ENCODE data around the gene ELOVL3. TPM values are rescaled to one million over a fixed set of nuclear protein-coding genes. Genes with fewer than 3 reads are reported as not detected.

The ELOVL3 gene
- total and polyA plus RNA-seq, 2 of the 13 experiments (the other 11 are each of a cell fraction or from before 2014, with no cell fraction given) = 0.58 to 0.69 TPM

DNA sequence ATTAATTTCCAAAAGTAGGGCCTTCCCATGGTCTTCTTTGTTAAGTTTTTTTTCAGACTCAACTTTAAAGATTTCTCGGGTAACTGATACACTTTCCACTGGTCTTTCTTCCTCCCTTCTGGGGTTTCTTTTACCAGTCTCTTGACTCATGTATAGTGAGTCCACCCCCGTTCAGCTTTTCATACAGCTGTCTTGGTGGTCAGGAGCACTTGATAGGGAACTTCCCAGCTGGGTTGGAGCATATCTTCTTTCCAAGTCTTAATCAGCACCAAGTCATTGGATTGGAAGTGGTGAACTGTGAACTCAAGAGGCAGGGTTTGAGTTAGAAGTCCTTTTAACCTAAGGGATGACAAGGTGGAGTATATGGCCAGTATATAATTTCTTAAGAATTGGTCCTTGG lies 29.2 kb upstream of the ELOVL3 start:
- intact Hi-C loops (cut with micrococcal nuclease; ENCODE audit: unreplicated experiment) (no loop called here), in situ Hi-C loops (cut with HindIII; ENCODE audit: extremely low pct_ligation_motif_present, low pct_unique_long_range_greater_than_20kb) (no loop called here)
- H3K27ac ChIP-seq (ENCODE audit: extremely low read length, insufficient read depth, low read length) = no peak overlapping the region
- FAIRE-seq (no peak), DNase-seq (ENCODE audit: low spot score) (no peak), ATAC-seq (no peak)
- peaks cover 0 to 5% of the 10 kb centered on the region in 2 experiments; a peak in 2 of 5 replicates for H3K27me3 ChIP-seq (ENCODE audit: control insufficient read depth in 1 of 2, insufficient read depth in 2 of 2, low read length in 2 of 2)
- H3K4me3 ChIP-seq (replicated peaks in 1 of 3; ENCODE audit: insufficient read depth in 1 of 3, low read depth in 2 of 3, low read length in 3 of 3) = no peak overlapping the region
- no peak overlapping the region for H2AFZ ChIP-seq (ENCODE audit: low read length)
- TF ChIP-seq ZNF329 (CRISPR knock-in tag; IDR thresholded peaks at IDR 0.05; ENCODE audit: low read depth) (no peak), NFKB2 (CRISPR knock-in tag; IDR thresholded peaks at IDR 0.05; ENCODE audit: borderline replicate concordance) (no peak), TAF1 (CRISPR knock-in tag; IDR thresholded peaks at IDR 0.05) (no peak), NKX3-1 (CRISPR knock-in tag; IDR thresholded peaks at IDR 0.05) (no peak), MATR3 (CRISPR knock-in tag; IDR thresholded peaks at IDR 0.05) (no peak), MTF2 (CRISPR knock-in tag; IDR thresholded peaks at IDR 0.05; ENCODE audit: borderline replicate concordance) (no peak), CHD4 (IDR thresholded peaks at IDR 0.05; ENCODE audit: borderline replicate concordance, low read length) (no peak), PCBP2 (optimal IDR thresholded peaks at IDR 0.05; ENCODE audit: low read depth, low read length, poor library complexity, severe bottlenecking) (no peak), RAD21 (CRISPR knock-in tag; IDR thresholded peaks at IDR 0.05) (no peak), RBAK (CRISPR knock-in tag; IDR thresholded peaks at IDR 0.05) (no peak), CENPX (CRISPR knock-in tag; IDR thresholded peaks at IDR 0.05) (no peak)
- TF ChIP-seq, protein P1, sequence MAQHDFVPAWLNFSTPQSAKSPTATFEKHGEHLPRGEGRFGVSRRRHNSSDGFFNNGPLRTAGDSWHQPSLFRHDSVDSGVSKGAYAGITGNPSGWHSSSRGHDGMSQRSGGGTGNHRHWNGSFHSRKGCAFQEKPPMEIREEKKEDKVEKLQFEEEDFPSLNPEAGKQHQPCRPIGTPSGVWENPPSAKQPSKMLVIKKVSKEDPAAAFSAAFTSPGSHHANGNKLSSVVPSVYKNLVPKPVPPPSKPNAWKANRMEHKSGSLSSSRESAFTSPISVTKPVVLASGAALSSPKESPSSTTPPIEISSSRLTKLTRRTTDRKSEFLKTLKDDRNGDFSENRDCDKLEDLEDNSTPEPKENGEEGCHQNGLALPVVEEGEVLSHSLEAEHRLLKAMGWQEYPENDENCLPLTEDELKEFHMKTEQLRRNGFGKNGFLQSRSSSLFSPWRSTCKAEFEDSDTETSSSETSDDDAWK (CRISPR knock-in tag; IDR thresholded peaks at IDR 0.05) = no peak
- TF ChIP-seq, protein P2, sequence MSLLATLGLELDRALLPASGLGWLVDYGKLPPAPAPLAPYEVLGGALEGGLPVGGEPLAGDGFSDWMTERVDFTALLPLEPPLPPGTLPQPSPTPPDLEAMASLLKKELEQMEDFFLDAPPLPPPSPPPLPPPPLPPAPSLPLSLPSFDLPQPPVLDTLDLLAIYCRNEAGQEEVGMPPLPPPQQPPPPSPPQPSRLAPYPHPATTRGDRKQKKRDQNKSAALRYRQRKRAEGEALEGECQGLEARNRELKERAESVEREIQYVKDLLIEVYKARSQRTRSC (CRISPR knock-in tag; IDR thresholded peaks at IDR 0.05; ENCODE audit: low read depth) = no peak
- TF ChIP-seq, protein P3, sequence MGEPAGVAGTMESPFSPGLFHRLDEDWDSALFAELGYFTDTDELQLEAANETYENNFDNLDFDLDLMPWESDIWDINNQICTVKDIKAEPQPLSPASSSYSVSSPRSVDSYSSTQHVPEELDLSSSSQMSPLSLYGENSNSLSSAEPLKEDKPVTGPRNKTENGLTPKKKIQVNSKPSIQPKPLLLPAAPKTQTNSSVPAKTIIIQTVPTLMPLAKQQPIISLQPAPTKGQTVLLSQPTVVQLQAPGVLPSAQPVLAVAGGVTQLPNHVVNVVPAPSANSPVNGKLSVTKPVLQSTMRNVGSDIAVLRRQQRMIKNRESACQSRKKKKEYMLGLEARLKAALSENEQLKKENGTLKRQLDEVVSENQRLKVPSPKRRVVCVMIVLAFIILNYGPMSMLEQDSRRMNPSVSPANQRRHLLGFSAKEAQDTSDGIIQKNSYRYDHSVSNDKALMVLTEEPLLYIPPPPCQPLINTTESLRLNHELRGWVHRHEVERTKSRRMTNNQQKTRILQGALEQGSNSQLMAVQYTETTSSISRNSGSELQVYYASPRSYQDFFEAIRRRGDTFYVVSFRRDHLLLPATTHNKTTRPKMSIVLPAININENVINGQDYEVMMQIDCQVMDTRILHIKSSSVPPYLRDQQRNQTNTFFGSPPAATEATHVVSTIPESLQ (CRISPR knock-in tag; conservative IDR thresholded peaks at IDR 0.05) = no peak
- TF ChIP-seq, protein P4, sequence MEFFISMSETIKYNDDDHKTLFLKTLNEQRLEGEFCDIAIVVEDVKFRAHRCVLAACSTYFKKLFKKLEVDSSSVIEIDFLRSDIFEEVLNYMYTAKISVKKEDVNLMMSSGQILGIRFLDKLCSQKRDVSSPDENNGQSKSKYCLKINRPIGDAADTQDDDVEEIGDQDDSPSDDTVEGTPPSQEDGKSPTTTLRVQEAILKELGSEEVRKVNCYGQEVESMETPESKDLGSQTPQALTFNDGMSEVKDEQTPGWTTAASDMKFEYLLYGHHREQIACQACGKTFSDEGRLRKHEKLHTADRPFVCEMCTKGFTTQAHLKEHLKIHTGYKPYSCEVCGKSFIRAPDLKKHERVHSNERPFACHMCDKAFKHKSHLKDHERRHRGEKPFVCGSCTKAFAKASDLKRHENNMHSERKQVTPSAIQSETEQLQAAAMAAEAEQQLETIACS (CRISPR knock-in tag; IDR thresholded peaks at IDR 0.05) = no peak
- TF ChIP-seq, protein P5, sequence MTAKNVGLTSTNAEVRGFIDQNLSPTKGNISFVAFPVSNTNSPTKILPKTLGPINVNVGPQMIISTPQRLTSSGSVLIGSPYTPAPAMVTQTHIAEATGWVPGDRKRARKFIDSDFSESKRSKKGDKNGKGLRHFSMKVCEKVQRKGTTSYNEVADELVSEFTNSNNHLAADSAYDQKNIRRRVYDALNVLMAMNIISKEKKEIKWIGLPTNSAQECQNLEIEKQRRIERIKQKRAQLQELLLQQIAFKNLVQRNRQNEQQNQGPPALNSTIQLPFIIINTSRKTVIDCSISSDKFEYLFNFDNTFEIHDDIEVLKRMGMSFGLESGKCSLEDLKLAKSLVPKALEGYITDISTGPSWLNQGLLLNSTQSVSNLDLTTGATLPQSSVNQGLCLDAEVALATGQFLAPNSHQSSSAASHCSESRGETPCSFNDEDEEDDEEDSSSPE (CRISPR knock-in tag; IDR thresholded peaks at IDR 0.05) = no peak
- TF ChIP-seq, protein P6, sequence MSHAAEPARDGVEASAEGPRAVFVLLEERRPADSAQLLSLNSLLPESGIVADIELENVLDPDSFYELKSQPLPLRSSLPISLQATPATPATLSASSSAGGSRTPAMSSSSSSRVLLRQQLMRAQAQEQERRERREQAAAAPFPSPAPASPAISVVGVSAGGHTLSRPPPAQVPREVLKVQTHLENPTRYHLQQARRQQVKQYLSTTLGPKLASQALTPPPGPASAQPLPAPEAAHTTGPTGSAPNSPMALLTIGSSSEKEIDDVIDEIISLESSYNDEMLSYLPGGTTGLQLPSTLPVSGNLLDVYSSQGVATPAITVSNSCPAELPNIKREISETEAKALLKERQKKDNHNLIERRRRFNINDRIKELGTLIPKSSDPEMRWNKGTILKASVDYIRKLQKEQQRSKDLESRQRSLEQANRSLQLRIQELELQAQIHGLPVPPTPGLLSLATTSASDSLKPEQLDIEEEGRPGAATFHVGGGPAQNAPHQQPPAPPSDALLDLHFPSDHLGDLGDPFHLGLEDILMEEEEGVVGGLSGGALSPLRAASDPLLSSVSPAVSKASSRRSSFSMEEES (CRISPR knock-in tag; IDR thresholded peaks at IDR 0.05) = no peak
- POLR2A ChIA-PET = no interaction called here
- no peak overlapping the region for H3K9ac ChIP-seq (ENCODE audit: insufficient read depth, low read depth, low read length)
- no peaks in the 10 kb centered on the region for H3K79me2 ChIP-seq (ENCODE audit: insufficient read depth, low read length)
- BruUV-seq (replicated peaks) = no TSS peak
- no peaks in the 10 kb centered on the region for H3K36me3 ChIP-seq (replicated peaks in 1 of 2; ENCODE audit: control insufficient read depth in 1 of 2, insufficient read depth in 2 of 2, low read length in 2 of 2)
- WGBS (ENCODE audit: low lambda C conversion rate) = 19% methylated on average over 2 of the region's 2 CpGs
- no peak overlapping the region for H3K4me2 ChIP-seq (ENCODE audit: low read depth, low read length)
- no peaks in the 10 kb centered on the region for H4K20me1 ChIP-seq (ENCODE audit: insufficient read depth, low read length)
- H3K4me1 ChIP-seq (ENCODE audit: insufficient read depth, low read length) = 0 out of 2 replicates have a peak, but pooled peaks cover 4% of the 10 kb centered on the region
- CTCF ChIA-PET (ENCODE audit: low intra/inter-chr PET ratio, low total read pairs) = no interaction called here
- H3K9me3 ChIP-seq (ENCODE audit: low read length) = peaks cover 9% of the 10 kb centered on the region

Measured in HepG2 (cell line).